Keratinocyte (primary cell): ENCODE results near the gene MFAP4. TPM values are rescaled to one million over a fixed set of nuclear protein-coding genes. Genes with fewer than 3 reads are reported as not detected.
A peak's percentile ranks its signal among the peaks of the same experiment; 100 is the strongest.

Source experiments
- DNase-seq: peaks from one replicate; pipeline ENCODE4 v3.0.0-alpha.2; 2011; ENCODE audit warnings: low read depth, missing footprints, low spot score
- FAIRE-seq: peaks from 2 replicates; lab custom pipeline; 2011; peaks lifted over from hg19 to GRCh38; lab: Jason Lieb, UNC
- H2AFZ ChIP-seq: 2 replicates; pipeline ENCODE4 v1.6.0; 2012; ENCODE audit warnings: low read length, control low read depth, inconsistent platforms; ENCODE audit not compliant: control insufficient read depth
- H3K27ac ChIP-seq: 2 replicates; pipeline ENCODE4 v1.5.1; 2011; ENCODE audit warnings: low read length; ENCODE audit not compliant: control insufficient read depth, insufficient read depth
- H3K27me3 ChIP-seq: 3 replicates; pipeline ENCODE4 v1.6.0; 2011; ENCODE audit warnings: low read length; ENCODE audit not compliant: control insufficient read depth, insufficient read depth; ENCODE audit errors: extremely low read depth
- H3K36me3 ChIP-seq, 2 experiments: 2 replicates in 1 of 2; 3 replicates in 1 of 2; pipeline ENCODE4 v1.5.1; 2011; ENCODE audit warnings: low read length in 2 of 2, mild to moderate bottlenecking in 1 of 2; ENCODE audit not compliant: control insufficient read depth in 2 of 2, insufficient read depth in 2 of 2; ENCODE audit errors: extremely low read depth in 1 of 2
- H3K4me1 ChIP-seq: 3 replicates; pipeline ENCODE4 v1.5.1; 2011; ENCODE audit warnings: low read length; ENCODE audit not compliant: control insufficient read depth, insufficient read depth; ENCODE audit errors: extremely low read depth
- H3K4me2 ChIP-seq: 3 replicates; pipeline ENCODE4 v1.6.0; 2011; ENCODE audit warnings: low read depth, low read length; ENCODE audit not compliant: control insufficient read depth, insufficient read depth; ENCODE audit errors: extremely low read depth
- H3K4me3 ChIP-seq, 3 experiments: fragments of 200-600 bp in 1 of 3; sonication (generic) in 1 of 3; 2 replicates in 2 of 3; 3 replicates in 1 of 3; pipeline ENCODE4 v1.5.1; 2011 to 2016; ENCODE audit warnings: low read length in 3 of 3, mild to moderate bottlenecking in 3 of 3, control low read depth in 2 of 3, inconsistent platforms in 1 of 3, low read depth in 1 of 3, mixed read lengths in 1 of 3, mixed run types in 1 of 3, moderate library complexity in 1 of 3; ENCODE audit not compliant: control insufficient read depth in 2 of 3, insufficient read depth in 2 of 3; ENCODE audit errors: extremely low read depth in 1 of 3
- H3K79me2 ChIP-seq: 2 replicates; pipeline ENCODE4 v1.6.0; 2012; ENCODE audit warnings: low read length; ENCODE audit not compliant: control insufficient read depth, insufficient read depth
- H3K9ac ChIP-seq: 3 replicates; pipeline ENCODE4 v1.6.0; 2011; ENCODE audit warnings: low read length; ENCODE audit not compliant: control insufficient read depth, insufficient read depth; ENCODE audit errors: extremely low read depth
- H3K9me1 ChIP-seq: 3 replicates; pipeline ENCODE4 v1.6.0; 2011; ENCODE audit warnings: low read length; ENCODE audit not compliant: control insufficient read depth, insufficient read depth; ENCODE audit errors: extremely low read depth
- H3K9me3 ChIP-seq: 2 replicates; pipeline ENCODE4 v1.5.1; 2012; ENCODE audit warnings: low read depth, low read length; ENCODE audit not compliant: control insufficient read depth
- H4K20me1 ChIP-seq: 3 replicates; pipeline ENCODE4 v1.6.0; 2011; ENCODE audit warnings: low read length; ENCODE audit not compliant: control insufficient read depth, insufficient read depth; ENCODE audit errors: extremely low read depth
- EZH2 ChIP-seq: IDR thresholded peaks from one replicate; pipeline ENCODE4 v1.6.1; 2012; ENCODE audit warnings: inconsistent platforms, mild to moderate bottlenecking, low read length, moderate library complexity
- dilution Hi-C: fragments of 300-500 bp; cut with MboI; formaldehyde crosslinking; loops from one replicate; pipeline ENCODE4 v1.7.0; 2020; ENCODE audit warnings: low sequenced_read_pairs; ENCODE audit not compliant: extremely low pct_ligation_motif_present
- polyA plus RNA-seq, 5 experiments: library from polyadenylated mRNA; depleted of rRNA in 3 of 5; stranded (reverse) in 3 of 5; stranded (forward) in 1 of 5; unstranded in 1 of 5; fragments of >200 nt; gene quantifications; 1 replicate in 1 of 5; 2 replicates in 3 of 5; 3 replicates in 1 of 5; pipeline versions ENCODE4 v1.2.1 to v1.2.3, GENCODE V29; 2011 to 2012; ENCODE audit warnings: missing spikeins in 2 of 5, low read depth in 1 of 5, low replicate concordance in 1 of 5
- TF ChIP-seq, protein P1 (sequence below), 3 experiments: IDR thresholded peaks in 1 of 3; conservative IDR thresholded peaks in 1 of 3; optimal IDR thresholded peaks in 1 of 3; 2 replicates in 2 of 3; 3 replicates in 1 of 3; pipeline versions ENCODE3 to v1.5.1; 2011; ENCODE audit warnings: low read length in 3 of 3, mild to moderate bottlenecking in 3 of 3, moderate library complexity in 2 of 3, control low read depth in 1 of 3, inconsistent platforms in 1 of 3; ENCODE audit not compliant: insufficient read depth in 2 of 3; ENCODE audit errors: extremely low read depth in 1 of 3

Gene MFAP4
- polyA plus RNA-seq, 1 donor (not counting 4 experiments of a cell fraction or from before 2014, with no cell fraction given): not detected

DNA sequence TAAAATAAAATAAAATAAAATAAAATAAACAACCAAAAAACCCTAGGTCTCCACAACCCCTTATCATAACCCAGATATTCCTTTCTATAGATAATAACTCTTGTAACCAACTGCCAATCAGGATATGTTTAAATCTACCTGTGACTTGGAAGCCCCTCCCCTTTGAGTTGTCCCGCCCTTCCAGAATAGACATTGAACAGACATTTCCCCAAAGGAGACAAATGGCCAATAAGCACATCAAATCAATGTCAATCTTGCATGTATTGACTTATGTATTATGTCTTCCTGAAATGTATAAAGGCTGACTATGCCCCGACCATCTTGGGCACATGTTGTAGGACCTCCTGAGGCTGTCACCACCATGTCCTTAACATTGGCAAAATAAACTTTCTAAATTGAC lies 10.2 kb downstream of the MFAP4 start:
- no peaks in the 10 kb centered on the region for H4K20me1 ChIP-seq
- peak; percentile 39 for FAIRE-seq

DNA sequence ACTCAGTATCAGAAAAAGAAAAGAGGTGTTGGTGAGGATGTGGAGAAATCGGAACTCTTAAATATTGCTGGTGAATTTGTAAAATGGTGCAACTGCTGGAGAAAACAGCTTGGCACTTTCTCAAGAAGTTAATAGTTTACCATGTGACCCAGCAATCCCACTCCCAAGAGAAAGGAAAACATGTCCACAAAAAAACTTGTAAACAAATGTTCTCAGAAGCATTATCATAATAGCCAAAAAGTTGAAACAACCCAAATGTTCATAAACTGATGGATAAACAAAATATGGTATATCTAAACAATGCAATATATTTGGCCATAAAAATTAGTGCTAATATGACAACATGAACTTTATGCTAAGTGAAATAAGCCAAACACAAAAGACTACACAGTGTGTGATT lies 11.3 kb downstream of the MFAP4 start:
- H3K4me2 ChIP-seq: no peak overlapping the region
- H3K4me3 ChIP-seq: no peak overlapping the region
- FAIRE-seq (no peak), DNase-seq (no peak)
- TF ChIP-seq EZH2: no peak
- TF ChIP-seq, protein P1, sequence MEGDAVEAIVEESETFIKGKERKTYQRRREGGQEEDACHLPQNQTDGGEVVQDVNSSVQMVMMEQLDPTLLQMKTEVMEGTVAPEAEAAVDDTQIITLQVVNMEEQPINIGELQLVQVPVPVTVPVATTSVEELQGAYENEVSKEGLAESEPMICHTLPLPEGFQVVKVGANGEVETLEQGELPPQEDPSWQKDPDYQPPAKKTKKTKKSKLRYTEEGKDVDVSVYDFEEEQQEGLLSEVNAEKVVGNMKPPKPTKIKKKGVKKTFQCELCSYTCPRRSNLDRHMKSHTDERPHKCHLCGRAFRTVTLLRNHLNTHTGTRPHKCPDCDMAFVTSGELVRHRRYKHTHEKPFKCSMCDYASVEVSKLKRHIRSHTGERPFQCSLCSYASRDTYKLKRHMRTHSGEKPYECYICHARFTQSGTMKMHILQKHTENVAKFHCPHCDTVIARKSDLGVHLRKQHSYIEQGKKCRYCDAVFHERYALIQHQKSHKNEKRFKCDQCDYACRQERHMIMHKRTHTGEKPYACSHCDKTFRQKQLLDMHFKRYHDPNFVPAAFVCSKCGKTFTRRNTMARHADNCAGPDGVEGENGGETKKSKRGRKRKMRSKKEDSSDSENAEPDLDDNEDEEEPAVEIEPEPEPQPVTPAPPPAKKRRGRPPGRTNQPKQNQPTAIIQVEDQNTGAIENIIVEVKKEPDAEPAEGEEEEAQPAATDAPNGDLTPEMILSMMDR (optimal IDR thresholded peaks at IDR 0.05 in 1 of 3, IDR thresholded peaks at IDR 0.05 in 1 of 3, conservative IDR thresholded peaks at IDR 0.05 in 1 of 3; ENCODE audit: extremely low read depth in 1 of 3, insufficient read depth in 2 of 3, low read length in 3 of 3): no peak
- no peaks in the 10 kb centered on the region for H3K27me3 ChIP-seq
- H4K20me1 ChIP-seq: no peaks in the 10 kb centered on the region
- H2AFZ ChIP-seq: no peak overlapping the region
- no peak overlapping the region for H3K27ac ChIP-seq
- no peak overlapping the region for H3K9ac ChIP-seq
- H3K79me2 ChIP-seq: peaks cover 18% of the 10 kb centered on the region
- H3K4me1 ChIP-seq: peaks cover 11% of the 10 kb centered on the region
- no peaks in the 10 kb centered on the region for H3K9me3 ChIP-seq
- dilution Hi-C loops: no loop called here
- peaks cover 9 to 15% of the 10 kb centered on the region in 2 experiments for H3K36me3 ChIP-seq
- H3K9me1 ChIP-seq: peaks cover 3% of the 10 kb centered on the region

More for the DNA sequence above, 10.2 kb downstream of the MFAP4 start:
- peaks cover 21% of the 10 kb centered on the region for H3K79me2 ChIP-seq
- TF ChIP-seq EZH2: no peak
- TF ChIP-seq, protein P1 (optimal IDR thresholded peaks at IDR 0.05 in 1 of 3, IDR thresholded peaks at IDR 0.05 in 1 of 3, conservative IDR thresholded peaks at IDR 0.05 in 1 of 3; ENCODE audit: extremely low read depth in 1 of 3, insufficient read depth in 2 of 3, low read length in 3 of 3): no peak
- DNase-seq: no peak
- H3K27ac ChIP-seq: peak overlapping the region; percentile 94
- dilution Hi-C loops: no loop called here
- no peaks in the 10 kb centered on the region for H3K27me3 ChIP-seq
- peaks cover 11% of the 10 kb centered on the region for H3K4me1 ChIP-seq
- H3K9me3 ChIP-seq: no peaks in the 10 kb centered on the region
- peak overlapping the region; percentile 87 for H3K4me2 ChIP-seq
- H3K9me1 ChIP-seq: peaks cover 3% of the 10 kb centered on the region
- H3K36me3 ChIP-seq: peaks cover 17 to 23% of the 10 kb centered on the region in 2 experiments
- peak overlapping the region; percentile 93 for H2AFZ ChIP-seq
- H3K9ac ChIP-seq: peak overlapping the region; percentile 94
- peak overlapping the region; percentile 88 to 90 (median 89) for H3K4me3 ChIP-seq
